ENCODE data around the gene FNDC3A.

The FNDC3A gene

DNA sequence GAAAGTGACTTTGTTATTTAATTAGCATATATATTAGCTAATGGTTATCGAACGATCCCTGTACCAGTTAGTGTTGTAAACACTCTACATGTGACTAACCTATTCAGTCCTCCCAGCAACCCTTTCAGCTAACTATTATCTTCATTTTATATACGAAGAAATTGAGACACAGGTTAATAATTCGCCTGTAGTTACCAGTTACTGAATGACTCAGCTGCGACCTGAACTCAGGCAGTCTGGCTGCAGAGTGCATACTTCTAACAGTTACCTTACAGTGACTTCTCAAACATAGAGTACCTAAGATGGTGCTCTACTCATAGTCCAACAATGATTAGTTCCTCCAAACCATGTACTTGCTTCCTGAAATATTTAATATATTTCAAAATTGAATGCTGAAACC is 117.7 kb downstream of the FNDC3A start:
- H3K4me2 ChIP-seq (ENCODE audit: low read length), result no peak overlapping the region
- peaks cover 27% of the 10 kb centered on the region for H3K4me1 ChIP-seq (ENCODE audit: control insufficient read depth, insufficient read depth, low read length)
- no peaks in the 10 kb centered on the region for H3K9me3 ChIP-seq (replicated peaks; ENCODE audit: low read length)
- H3K27me3 ChIP-seq (ENCODE audit: control insufficient read depth, insufficient read depth, low read length), result no peaks in the 10 kb centered on the region
- no peak overlapping the region for H3K4me3 ChIP-seq (ENCODE audit: low read length)
- H3K36me3 ChIP-seq (ENCODE audit: insufficient read depth, low read length), result no peaks in the 10 kb centered on the region
- H3K9ac ChIP-seq (ENCODE audit: low read depth, low read length), result no peak overlapping the region

DNA sequence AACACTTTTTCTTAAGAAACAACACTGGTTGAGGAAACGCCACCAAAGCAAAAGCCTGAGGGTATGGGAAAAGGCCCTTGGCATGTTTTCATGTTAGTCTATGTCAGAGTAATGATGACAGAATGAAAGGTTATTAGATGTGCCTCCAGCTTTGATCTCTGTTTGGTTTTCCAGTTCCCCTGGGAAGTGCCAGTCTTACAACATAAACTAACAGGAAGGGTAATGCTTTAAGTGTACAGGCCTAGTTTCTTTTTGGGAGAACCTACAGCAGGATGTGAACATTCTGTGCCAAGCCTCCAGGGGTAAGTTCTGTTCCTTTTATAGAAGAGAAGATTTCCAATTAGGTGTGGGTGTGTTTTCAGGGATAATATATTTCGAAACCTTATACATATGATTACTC is 121.7 kb downstream of the FNDC3A start:
- no peak overlapping the region for H3K4me3 ChIP-seq (ENCODE audit: low read length)
- peak overlapping the region; percentile 75 for H3K9ac ChIP-seq (ENCODE audit: low read depth, low read length)
- H3K9me3 ChIP-seq (replicated peaks; ENCODE audit: low read length), result no peaks in the 10 kb centered on the region
- H3K4me2 ChIP-seq (ENCODE audit: low read length), result peak overlapping the region; percentile 39
- no peaks in the 10 kb centered on the region for H3K36me3 ChIP-seq (ENCODE audit: insufficient read depth, low read length)
- peaks cover 36% of the 10 kb centered on the region for H3K4me1 ChIP-seq (ENCODE audit: control insufficient read depth, insufficient read depth, low read length)
- H3K27me3 ChIP-seq (ENCODE audit: control insufficient read depth, insufficient read depth, low read length), result no peaks in the 10 kb centered on the region

GRCh38 chr13:49098198-49098597 is 122.5 kb downstream of the FNDC3A start:
- H3K4me3 ChIP-seq (ENCODE audit: low read length), result no peak overlapping the region
- H3K9ac ChIP-seq (ENCODE audit: low read depth, low read length), result peak overlapping the region; percentile 75
- H3K27me3 ChIP-seq (ENCODE audit: control insufficient read depth, insufficient read depth, low read length), result no peaks in the 10 kb centered on the region
- H3K4me2 ChIP-seq (ENCODE audit: low read length), result peak overlapping the region; percentile 25
- H3K9me3 ChIP-seq (replicated peaks; ENCODE audit: low read length), result no peaks in the 10 kb centered on the region
- H3K36me3 ChIP-seq (ENCODE audit: insufficient read depth, low read length), result no peaks in the 10 kb centered on the region
- peaks cover 36% of the 10 kb centered on the region for H3K4me1 ChIP-seq (ENCODE audit: control insufficient read depth, insufficient read depth, low read length)

- H3K4me3 ChIP-seq (ENCODE audit: low read length), result no peak overlapping the region
- H3K9me3 ChIP-seq (replicated peaks; ENCODE audit: low read length), result no peaks in the 10 kb centered on the region
- no peaks in the 10 kb centered on the region for H3K27me3 ChIP-seq (ENCODE audit: control insufficient read depth, insufficient read depth, low read length)
- H3K36me3 ChIP-seq (ENCODE audit: insufficient read depth, low read length), result no peaks in the 10 kb centered on the region
- peak overlapping the region; percentile 25 for H3K4me2 ChIP-seq (ENCODE audit: low read length)
- peak overlapping the region; percentile 8 for H3K9ac ChIP-seq (ENCODE audit: low read depth, low read length)
- peaks cover 31% of the 10 kb centered on the region for H3K4me1 ChIP-seq (ENCODE audit: control insufficient read depth, insufficient read depth, low read length)
Measured at GRCh38 chr13:49098771-49099512, 123.2 kb downstream of the FNDC3A start.

- H3K4me3 ChIP-seq (ENCODE audit: low read length), result no peak overlapping the region
Measured at GRCh38 chr13:49099513-49099877, 123.8 kb downstream of the FNDC3A start.

DNA sequence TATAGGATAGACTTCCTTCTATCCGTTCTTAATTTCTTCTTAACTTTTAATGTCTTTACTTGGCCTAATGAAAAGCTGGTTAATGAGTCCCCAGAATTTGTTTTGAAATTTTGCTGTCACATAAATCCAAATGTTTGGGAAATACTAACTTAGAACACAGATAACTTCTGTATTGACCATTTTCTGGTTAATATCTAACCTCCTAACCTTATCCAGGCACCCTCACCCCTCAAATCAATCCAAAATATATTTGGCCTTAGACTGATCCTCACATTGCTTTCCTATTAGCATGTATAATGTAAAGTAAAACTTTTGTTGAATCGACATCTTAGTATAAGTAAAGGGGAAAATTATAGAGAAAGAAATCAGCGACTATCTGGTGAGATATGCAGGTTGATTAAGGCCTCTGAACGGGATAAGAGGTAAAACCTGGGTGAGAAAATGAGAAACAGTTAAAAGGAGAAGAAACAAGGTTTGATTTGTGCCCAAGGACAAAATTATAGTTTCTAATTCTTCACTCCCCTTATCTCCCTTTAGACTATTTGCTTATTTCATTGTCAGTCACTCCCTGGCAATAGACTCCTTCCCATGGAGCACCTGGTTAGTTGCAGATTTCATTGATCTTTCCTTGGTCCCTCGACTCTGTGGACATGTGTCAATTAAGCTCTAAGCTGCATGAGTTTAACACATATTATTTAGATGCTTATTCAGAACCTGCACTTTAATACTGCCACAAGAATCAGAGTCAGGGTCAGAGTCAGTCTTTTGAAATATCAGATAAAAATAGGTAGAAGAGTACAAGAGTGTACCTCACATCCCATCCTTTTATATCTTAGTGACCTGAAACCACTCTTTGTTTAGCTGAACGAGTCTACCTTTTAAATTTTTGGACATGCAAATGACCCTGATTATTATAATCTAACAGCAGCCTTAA is 125.2 kb downstream of the FNDC3A start:
- H3K4me3 ChIP-seq (ENCODE audit: low read length), result no peak overlapping the region
- H3K36me3 ChIP-seq (ENCODE audit: insufficient read depth, low read length), result no peaks in the 10 kb centered on the region
- peaks cover 31% of the 10 kb centered on the region for H3K4me1 ChIP-seq (ENCODE audit: control insufficient read depth, insufficient read depth, low read length)
- H3K9ac ChIP-seq (ENCODE audit: low read depth, low read length), result no peak overlapping the region
- no peaks in the 10 kb centered on the region for H3K27me3 ChIP-seq (ENCODE audit: control insufficient read depth, insufficient read depth, low read length)
- no peaks in the 10 kb centered on the region for H3K9me3 ChIP-seq (replicated peaks; ENCODE audit: low read length)
- H3K4me2 ChIP-seq (ENCODE audit: low read length), result no peak overlapping the region

More at GRCh38 chr13:49099513-49099877, 123.8 kb downstream of the FNDC3A start:
- peaks cover 31% of the 10 kb centered on the region for H3K4me1 ChIP-seq (ENCODE audit: control insufficient read depth, insufficient read depth, low read length)
- no peak overlapping the region for H3K4me2 ChIP-seq (ENCODE audit: low read length)
- no peaks in the 10 kb centered on the region for H3K9me3 ChIP-seq (replicated peaks; ENCODE audit: low read length)
- H3K9ac ChIP-seq (ENCODE audit: low read depth, low read length), result peak overlapping the region; percentile 8
- H3K27me3 ChIP-seq (ENCODE audit: control insufficient read depth, insufficient read depth, low read length), result no peaks in the 10 kb centered on the region
- no peaks in the 10 kb centered on the region for H3K36me3 ChIP-seq (ENCODE audit: insufficient read depth, low read length)

DNA sequence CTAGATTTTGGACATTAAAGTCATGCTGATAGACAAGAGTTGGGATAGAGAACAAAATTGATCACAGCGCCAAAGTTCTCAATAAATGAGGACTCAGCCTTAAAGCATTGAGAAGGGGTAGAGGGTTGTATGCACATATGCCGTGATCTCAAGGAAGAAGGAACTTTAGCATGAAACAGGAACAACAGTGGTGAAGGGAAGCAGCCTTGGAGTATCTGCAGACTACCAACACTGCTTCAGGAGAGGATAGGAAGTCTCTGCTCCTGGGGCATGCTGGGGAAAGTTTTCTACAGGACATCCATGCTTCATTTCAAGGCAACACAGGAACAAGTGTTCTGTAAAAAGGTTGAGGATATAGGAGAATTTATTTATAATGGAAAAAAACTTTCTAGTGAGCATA is 132.5 kb downstream of the FNDC3A start:
- Histone ChIP-seq H3K9me3 (replicated peaks; ENCODE audit: low read length) (no peaks in the 10 kb centered on the region), H3K4me3 (ENCODE audit: low read length) (no peak overlapping the region), H3K4me2 (ENCODE audit: low read length) (no peak overlapping the region), H3K4me1 (ENCODE audit: control insufficient read depth, insufficient read depth, low read length) (peaks cover 12% of the 10 kb centered on the region), H3K36me3 (ENCODE audit: insufficient read depth, low read length) (peaks cover 3% of the 10 kb centered on the region), H3K9ac (ENCODE audit: low read depth, low read length) (no peak overlapping the region), H3K27me3 (ENCODE audit: control insufficient read depth, insufficient read depth, low read length) (no peaks in the 10 kb centered on the region)

DNA sequence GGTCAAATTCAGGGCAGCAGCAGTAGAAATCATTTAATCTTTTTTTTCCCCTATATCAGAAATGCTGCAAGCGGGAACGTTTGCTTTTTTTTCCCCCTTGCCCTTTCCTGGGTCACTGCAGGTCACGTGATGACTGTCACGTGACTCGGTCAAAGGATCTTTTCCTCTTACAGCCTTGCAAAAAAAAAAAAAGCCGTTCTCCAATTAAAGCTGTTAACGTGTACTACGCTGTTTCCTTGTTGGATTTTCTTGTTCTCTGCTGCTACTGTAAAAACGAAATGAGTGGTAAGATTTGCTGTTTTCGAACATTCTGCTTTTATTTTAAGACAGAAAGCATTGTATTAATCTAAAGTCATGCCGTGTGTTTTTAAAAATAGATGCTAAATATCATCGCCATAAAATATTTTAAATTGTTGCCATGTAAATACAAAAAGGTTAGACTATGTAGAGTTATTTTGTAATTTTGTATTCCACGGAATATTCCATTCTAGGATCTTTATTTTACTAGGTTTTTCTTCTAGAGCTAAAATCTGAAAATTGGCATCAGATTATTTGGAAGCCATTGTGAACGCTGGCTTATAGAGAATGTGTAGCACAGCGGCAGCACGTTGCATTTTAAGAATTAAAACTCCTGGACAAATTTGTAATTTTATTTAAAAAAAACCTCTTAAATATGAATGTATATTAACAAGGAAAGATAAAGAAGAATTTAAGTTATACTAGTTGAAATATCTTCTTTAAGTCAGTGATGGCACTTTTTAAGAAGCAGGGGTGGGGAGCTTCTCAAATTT is 134.6 kb downstream of the FNDC3A start:
- Histone ChIP-seq H3K4me3 (ENCODE audit: low read length) (peak overlapping the region; percentile 71), H3K9ac (ENCODE audit: low read depth, low read length) (peak overlapping the region; percentile 88), H3K9me3 (replicated peaks; ENCODE audit: low read length) (no peaks in the 10 kb centered on the region), H3K36me3 (ENCODE audit: insufficient read depth, low read length) (peaks cover 8% of the 10 kb centered on the region), H3K27me3 (ENCODE audit: control insufficient read depth, insufficient read depth, low read length) (no peaks in the 10 kb centered on the region), H3K4me1 (ENCODE audit: control insufficient read depth, insufficient read depth, low read length) (peaks cover 21% of the 10 kb centered on the region), H3K4me2 (ENCODE audit: low read length) (peak overlapping the region; percentile 84)

DNA sequence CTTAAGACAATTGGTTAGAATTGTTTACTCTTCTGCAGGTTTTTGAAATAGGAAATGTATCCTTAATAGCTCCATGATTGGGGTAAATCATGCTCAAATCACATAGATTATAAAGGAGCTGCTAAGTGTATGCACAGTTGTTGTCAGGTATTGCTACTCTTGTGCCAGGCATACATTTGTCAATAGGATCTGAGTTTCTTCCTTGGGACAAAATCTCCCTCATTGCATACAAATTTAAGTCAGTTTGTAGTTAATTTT is 135.1 kb downstream of the FNDC3A start:
- Histone ChIP-seq H3K27me3 (ENCODE audit: control insufficient read depth, insufficient read depth, low read length) (no peaks in the 10 kb centered on the region), H3K9ac (ENCODE audit: low read depth, low read length) (peak overlapping the region; percentile 88), H3K9me3 (replicated peaks; ENCODE audit: low read length) (no peaks in the 10 kb centered on the region), H3K4me1 (ENCODE audit: control insufficient read depth, insufficient read depth, low read length) (peaks cover 21% of the 10 kb centered on the region), H3K4me3 (ENCODE audit: low read length) (peak overlapping the region; percentile 71), H3K36me3 (ENCODE audit: insufficient read depth, low read length) (peaks cover 14% of the 10 kb centered on the region), H3K4me2 (ENCODE audit: low read length) (peak overlapping the region; percentile 84)

GRCh38 chr13:49112782-49113525 is 137.2 kb downstream of the FNDC3A start:
- Histone ChIP-seq H3K9me3 (replicated peaks; ENCODE audit: low read length) (no peaks in the 10 kb centered on the region), H3K4me3 (ENCODE audit: low read length) (no peak overlapping the region), H3K4me2 (ENCODE audit: low read length) (peak overlapping the region; percentile 84), H3K27me3 (ENCODE audit: control insufficient read depth, insufficient read depth, low read length) (no peaks in the 10 kb centered on the region), H3K36me3 (ENCODE audit: insufficient read depth, low read length) (peaks cover 26% of the 10 kb centered on the region), H3K4me1 (ENCODE audit: control insufficient read depth, insufficient read depth, low read length) (peaks cover 21% of the 10 kb centered on the region), H3K9ac (ENCODE audit: low read depth, low read length) (peak overlapping the region; percentile 73)

Measured in skeletal muscle satellite cell (primary cell).